Measurements from ENCODE around the gene ANKRD52.

GRCh38 chr12:56300644-56301464 lies 42.7 kb upstream of the ANKRD52 start:
- TF ChIP-seq CTCF (IDR thresholded peaks at IDR 0.05): no peak
- TF ChIP-seq EZH2 (IDR thresholded peaks at IDR 0.05): no peak
- TF ChIP-seq EZH2phosphoT487 (IDR thresholded peaks at IDR 0.05): no peak

Data from neural progenitor cell (in vitro differentiated cells).